K562 (cell line): Measurements from ENCODE around the gene PPA1. TPM values are rescaled to one million over a fixed set of nuclear protein-coding genes. Genes with fewer than 3 reads are reported as not detected.

Experiments used
- ATAC-seq: fragments of 200-7000 bp; cut with Tn5 transposase; 3 replicates; pipeline ENCODE4 v1.9.1; 2020; ENCODE audit warnings: moderate library complexity
- BruUV-seq: library from RNA; stranded (reverse); fragments of 400-500 nt; replicated peaks from 2 replicates; lab custom pipeline; 2021; lab: Mats Ljungman, UMichigan
- CTCF ChIA-PET: fragments of 300-600 bp; formaldehyde crosslinking; extraction: SDS; loops from one replicate; lab custom pipeline; 2021; ENCODE audit warnings: low intra/inter-chr PET ratio; lab: Yijun Ruan, JAX
- POLR2A ChIA-PET: fragments of 300-600, 350-650 bp; sonication (Branson Sonifier 250); formaldehyde crosslinking; extraction: SDS; loops from one replicate; lab custom pipeline; 2021; ENCODE audit warnings: antibody characterized with exemption, inconsistent platforms; lab: Yijun Ruan, JAX
- DNase-seq, 4 experiments: peaks; one replicate each; pipeline versions ENCODE4 v3.0.0 to v3.0.0-alpha.2; 2011 to 2018; ENCODE audit warnings: low spot score in 3 of 4, mixed read lengths in 3 of 4; ENCODE audit errors: extremely low read depth in 1 of 4
- FAIRE-seq: peaks from 2 replicates; lab custom pipeline; 2011; peaks lifted over from hg19 to GRCh38; lab: Jason Lieb, UNC
- H2AFZ ChIP-seq: 2 replicates; pipeline ENCODE4 v1.6.0; 2011; ENCODE audit warnings: low read depth, low read length, control low read depth, inconsistent platforms
- H3K27ac ChIP-seq: fragments of 200-600 bp; 3 replicates; pipeline ENCODE4 v1.8.0; 2011; ENCODE audit warnings: low read depth, mild to moderate bottlenecking, control low read depth, inconsistent platforms, low read length, moderate library complexity, mixed read lengths; ENCODE audit errors: extremely low read depth
- H3K27me3 ChIP-seq, 2 experiments: fragments of 300-600 bp in 1 of 2; 2 replicates in 1 of 2; 3 replicates in 1 of 2; pipeline versions ENCODE4 v1.6.0 to v1.8.0; 2011; ENCODE audit warnings: inconsistent platforms in 2 of 2, low read length in 2 of 2, mild to moderate bottlenecking in 1 of 2, mixed read lengths in 1 of 2, moderate library complexity in 1 of 2; ENCODE audit not compliant: control insufficient read depth in 2 of 2, insufficient read depth in 2 of 2
- H3K36me3 ChIP-seq: fragments of 300-600 bp; 3 replicates; pipeline ENCODE4 v1.8.0; 2011; ENCODE audit warnings: mild to moderate bottlenecking, low read length, inconsistent platforms; ENCODE audit not compliant: control insufficient read depth, insufficient read depth
- H3K4me1 ChIP-seq, 2 experiments: fragments of 200-600 bp in 1 of 2; replicated peaks in 1 of 2; 2 replicates in 1 of 2; 3 replicates in 1 of 2; pipeline versions ENCODE4 v1.5.1 to v1.8.0; 2011; ENCODE audit warnings: inconsistent platforms in 2 of 2, low read length in 2 of 2, mild to moderate bottlenecking in 1 of 2, mixed read lengths in 1 of 2, moderate library complexity in 1 of 2; ENCODE audit not compliant: control insufficient read depth in 2 of 2, insufficient read depth in 2 of 2
- H3K4me2 ChIP-seq: 2 replicates; pipeline ENCODE4 v1.6.1; 2011; ENCODE audit warnings: low read length, control low read depth, inconsistent platforms, mixed read lengths; ENCODE audit not compliant: insufficient read depth
- H3K4me3 ChIP-seq: fragments of 200-600 bp; sonication (generic), shearing (Covaris generic); 2 replicates; pipeline ENCODE4 v1.5.1; 2016; ENCODE audit warnings: control low read depth, inconsistent platforms
- H3K79me2 ChIP-seq: fragments of 200-600 bp; 3 replicates; pipeline ENCODE4 v1.8.0; 2011; ENCODE audit warnings: low read length, inconsistent platforms; ENCODE audit not compliant: control insufficient read depth, insufficient read depth
- H3K9ac ChIP-seq, 2 experiments: 2 replicates each; pipeline versions ENCODE4 v1.6.0 to v1.6.1; 2011; ENCODE audit warnings: low read depth in 2 of 2, low read length in 2 of 2, control low read depth in 1 of 2, inconsistent platforms in 1 of 2, mild to moderate bottlenecking in 1 of 2, mixed read lengths in 1 of 2; ENCODE audit not compliant: insufficient read depth in 1 of 2
- H3K9me1 ChIP-seq: one replicate; pipeline ENCODE4 v1.6.0; 2011; ENCODE audit warnings: inconsistent platforms, mild to moderate bottlenecking, low read length, moderate library complexity; ENCODE audit not compliant: control insufficient read depth, insufficient read depth
- H3K9me3 ChIP-seq: replicated peaks from 2 replicates; pipeline ENCODE4 v1.5.1; 2011; ENCODE audit warnings: low read depth, low read length, inconsistent platforms; ENCODE audit not compliant: control insufficient read depth, insufficient read depth
- H4K20me1 ChIP-seq: replicated peaks from 2 replicates; pipeline ENCODE4 v1.6.1; 2011; ENCODE audit warnings: low read length, inconsistent platforms, mixed read lengths; ENCODE audit not compliant: control insufficient read depth, insufficient read depth
- ATF2 ChIP-seq: sonication (generic); formaldehyde crosslinking; IDR thresholded peaks from 2 replicates; pipeline ENCODE4 v1.8.1; 2022; ENCODE audit warnings: missing genetic modification reagents
- CEBPG ChIP-seq, 3 experiments: fragments of 200-800 bp in 1 of 3; sonication (Bioruptor generic) in 1 of 3; sonication (generic) in 1 of 3; formaldehyde crosslinking in 1 of 3; IDR thresholded peaks in 2 of 3; conservative IDR thresholded peaks in 1 of 3; 2 replicates each; pipeline versions ENCODE4 v1.6.1 to v1.8.0; 2016 to 2022; ENCODE audit warnings: missing compliant biosample characterization in 2 of 3, missing genetic modification characterization in 2 of 3, mild to moderate bottlenecking in 1 of 3, missing genetic modification reagents in 1 of 3
- CUX1 ChIP-seq: fragments of 200-800 bp; sonication (Bioruptor generic); IDR thresholded peaks from 2 replicates; pipeline ENCODE4 v1.6.1; 2016; ENCODE audit warnings: missing genetic modification characterization, missing compliant biosample characterization
- EP300 ChIP-seq: IDR thresholded peaks from 2 replicates; pipeline ENCODE4 v1.6.1; 2012; ENCODE audit warnings: low read length, improper control_type of control experiment
- ETS2 ChIP-seq: IDR thresholded peaks from 2 replicates; pipeline ENCODE4 v1.6.1; 2016; ENCODE audit warnings: borderline replicate concordance, missing genetic modification characterization, mild to moderate bottlenecking, moderate library complexity, missing compliant biosample characterization; ENCODE audit not compliant: poor library complexity, severe bottlenecking
- FOXO4 ChIP-seq: fragments of 450-650 bp; formaldehyde crosslinking; IDR thresholded peaks from 2 replicates; pipeline ENCODE4 v1.4.0; 2020; ENCODE audit warnings: mild to moderate bottlenecking, moderate library complexity
- GABPA ChIP-seq: fragments of 200-800 bp; sonication (Bioruptor generic); conservative IDR thresholded peaks from 2 replicates; pipeline ENCODE4 v1.6.1; 2016; ENCODE audit warnings: low read depth, missing genetic modification characterization, missing compliant biosample characterization
- SETDB1 ChIP-seq: IDR thresholded peaks from one replicate; pipeline ENCODE4 v1.6.1; 2012; ENCODE audit warnings: low read length, control low read depth, inconsistent platforms
- SMAD4 ChIP-seq: fragments of 250-450 bp; sonication (Bioruptor Pico); conservative IDR thresholded peaks from 2 replicates; pipeline ENCODE4 v1.8.0; 2021; ENCODE audit warnings: inconsistent platforms, mild to moderate bottlenecking, moderate library complexity
- TRIM24 ChIP-seq, 2 experiments: fragments of 450-650 bp; IDR thresholded peaks; 2 replicates each; pipeline ENCODE4 v1.6.1; 2016
- ZNF175 ChIP-seq: fragments of 200-800 bp; sonication (Bioruptor generic); IDR thresholded peaks from 2 replicates; pipeline ENCODE4 v1.6.1; 2016; ENCODE audit warnings: low read depth, mild to moderate bottlenecking, missing genetic modification characterization, missing compliant biosample characterization
- ZNF589 ChIP-seq: fragments of 200-800 bp; sonication (Bioruptor generic); IDR thresholded peaks from 2 replicates; pipeline ENCODE4 v1.6.1; 2016; ENCODE audit warnings: low read depth, missing genetic modification characterization, missing compliant biosample characterization
- WGBS: fragments of 100-300 bp; shearing (Covaris generic); methylation state at CpG from one replicate; pipeline ENCODE4 v1.1.6; 2016; ENCODE audit warnings: low coverage, mixed read lengths; ENCODE audit not compliant: insufficient coverage; ENCODE audit errors: missing lambda C conversion rate; 5-methylcytosine and 5-hydroxymethylcytosine counted together
- in situ Hi-C: fragments of 300-500 bp; cut with MboI; formaldehyde crosslinking; loops from 4 replicates; pipeline ENCODE4 v1.15.0; 2018; ENCODE audit warnings: inconsistent platforms, mixed read lengths
- intact Hi-C: fragments of 100-400 bp; cut with micrococcal nuclease; formaldehyde crosslinking; loops from 2 replicates; pipeline ENCODE4 v1.14.2; 2022
- polyA plus RNA-seq, 8 experiments: library from polyadenylated mRNA; depleted of rRNA in 4 of 8; stranded (reverse) in 5 of 8; unstranded in 3 of 8; fragments of >200 nt; fragmentation: Nextera tagmentation in 2 of 8; fragmentation: Illumina TruSeq in 1 of 8; extraction: Ambion mirVana in 2 of 8; extraction: Trizol in 1 of 8; gene quantifications; 2 replicates each; pipeline versions ENCODE4 v1.2.1 to v1.2.3, GENCODE V29; 2011 to 2014; ENCODE audit warnings: inconsistent platforms in 1 of 8, missing spikeins in 1 of 8
- total RNA-seq, 7 experiments: library from RNA; depleted of rRNA in 6 of 7; stranded (reverse); fragments of >200 nt in 6 of 7; fragmentation: Illumina TruSeq in 2 of 7; extraction: Trizol in 2 of 7; gene quantifications; 2 replicates each; pipeline versions ENCODE4 v1.2.1 to v1.2.3, GENCODE V29; 2011 to 2021; ENCODE audit warnings: low replicate concordance in 1 of 7

Gene PPA1
- total and polyA plus RNA-seq, 9 of the 15 experiments (the other 6 are each of a cell fraction or from before 2014, with no cell fraction given), result 301 to 635 (median 471) TPM

DNA sequence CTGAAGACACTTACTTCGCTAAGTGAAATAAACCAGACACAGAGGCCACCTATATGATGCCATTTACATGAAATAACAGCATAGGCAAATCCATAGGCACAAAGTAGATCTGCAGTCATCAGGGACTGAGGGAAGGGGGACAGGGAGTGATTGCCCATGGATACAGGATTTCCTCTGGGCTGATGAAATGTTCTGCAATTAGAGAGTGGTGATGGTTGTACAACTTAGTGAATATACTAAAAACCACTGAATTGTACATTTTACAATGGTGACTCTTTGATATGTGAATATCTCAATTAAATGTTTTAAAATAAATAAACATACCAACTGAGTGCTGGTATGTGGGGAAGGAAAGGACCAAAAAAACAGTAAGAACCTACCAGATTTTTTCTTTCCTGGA is 20.4 kb downstream of the PPA1 start:
- intact Hi-C loops, result no loop called here
- CTCF ChIA-PET, result interaction anchor here (0.7 kb wide), 1 partner anchor 342 kb away, joined by 4 read pairs; no protein-coding TSS in a partner anchor

More for the DNA sequence above, 20.4 kb downstream of the PPA1 start:
- H3K79me2 ChIP-seq, result no peaks in the 10 kb centered on the region
- H3K9me3 ChIP-seq, result no peaks in the 10 kb centered on the region
- no peaks in the 10 kb centered on the region for H3K4me1 ChIP-seq
- no peaks in the 10 kb centered on the region for H3K27me3 ChIP-seq
- H3K36me3 ChIP-seq, result peaks cover 96% of the 10 kb centered on the region
- POLR2A ChIA-PET, result no interaction called here
- no peak overlapping the region for H3K4me2 ChIP-seq
- H2AFZ ChIP-seq, result no peak overlapping the region
- no peak for TF ChIP-seq CUX1
- TF ChIP-seq GABPA (tag), result 0 out of 2 replicates have a peak, but pooled peaks have one; percentile 16
- peak; percentile 68; the same call in 1 of the 2 replicates for TF ChIP-seq ZNF589 (CRISPR knock-in tag)
- peak in 1 of 2 experiments; percentile 33; a peak in 1 of 4 replicates for TF ChIP-seq TRIM24 (IDR thresholded peaks at IDR 0.05)
- TF ChIP-seq SMAD4, result 0 out of 2 replicates have a peak, but pooled peaks have one; percentile 27
- no peak for TF ChIP-seq EP300
- TF ChIP-seq CEBPG (CRISPR knock-in tag; IDR thresholded peaks at IDR 0.05), result peak; percentile 37; the same call in 1 of the 2 replicates
- TF ChIP-seq CEBPG (tag; conservative IDR thresholded peaks at IDR 0.05 in 1 of 2, IDR thresholded peaks at IDR 0.05 in 1 of 2), result peak in 1 of 2 experiments; percentile 96; a peak in 2 of 4 replicates
- no peak for TF ChIP-seq SETDB1
- TF ChIP-seq ZNF175 (CRISPR knock-in tag), result peak; percentile 93
- TF ChIP-seq ATF2, result no peak
- no peak for TF ChIP-seq FOXO4 (CRISPR knock-in tag)
- no peak for TF ChIP-seq ETS2
- WGBS, result 100% methylated on average over 1 of the region's 1 CpG
- no peaks in the 10 kb centered on the region for H4K20me1 ChIP-seq
- H3K4me3 ChIP-seq, result no peak overlapping the region
- TSS peak; percentile 3 for BruUV-seq
- H3K9ac ChIP-seq, result no peak overlapping the region
- H3K27ac ChIP-seq, result no peak overlapping the region
- ATAC-seq (no peak), FAIRE-seq (no peak), DNase-seq (no peak)
- in situ Hi-C loops, result loop anchor here (10.0 kb wide), 1 partner anchor 322 kb away; no protein-coding TSS in a partner anchor
- H3K9me1 ChIP-seq, result no peaks in the 10 kb centered on the region
